Measurements from ENCODE around the gene KANSL1.

DNA sequence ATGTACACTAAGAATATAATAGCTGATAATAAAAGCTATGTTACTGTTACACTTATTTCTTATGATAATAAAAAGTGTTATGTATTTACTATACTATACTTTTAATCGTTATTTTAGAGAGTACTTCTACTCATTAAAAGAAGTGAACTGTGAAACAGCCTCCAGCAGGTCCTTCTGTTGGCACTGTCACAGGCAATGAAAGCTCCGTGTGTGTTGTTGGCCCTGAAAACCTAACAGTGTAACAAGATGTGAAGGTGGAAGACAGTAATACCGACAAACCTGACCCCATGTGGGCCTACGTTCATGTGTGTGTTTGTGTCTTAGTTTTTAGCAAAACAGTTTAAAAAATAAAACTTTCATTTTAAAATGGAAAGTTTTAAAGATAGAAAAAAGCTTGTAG, 102.4 kb downstream of the KANSL1 start:
- TF ChIP-seq, protein P1, sequence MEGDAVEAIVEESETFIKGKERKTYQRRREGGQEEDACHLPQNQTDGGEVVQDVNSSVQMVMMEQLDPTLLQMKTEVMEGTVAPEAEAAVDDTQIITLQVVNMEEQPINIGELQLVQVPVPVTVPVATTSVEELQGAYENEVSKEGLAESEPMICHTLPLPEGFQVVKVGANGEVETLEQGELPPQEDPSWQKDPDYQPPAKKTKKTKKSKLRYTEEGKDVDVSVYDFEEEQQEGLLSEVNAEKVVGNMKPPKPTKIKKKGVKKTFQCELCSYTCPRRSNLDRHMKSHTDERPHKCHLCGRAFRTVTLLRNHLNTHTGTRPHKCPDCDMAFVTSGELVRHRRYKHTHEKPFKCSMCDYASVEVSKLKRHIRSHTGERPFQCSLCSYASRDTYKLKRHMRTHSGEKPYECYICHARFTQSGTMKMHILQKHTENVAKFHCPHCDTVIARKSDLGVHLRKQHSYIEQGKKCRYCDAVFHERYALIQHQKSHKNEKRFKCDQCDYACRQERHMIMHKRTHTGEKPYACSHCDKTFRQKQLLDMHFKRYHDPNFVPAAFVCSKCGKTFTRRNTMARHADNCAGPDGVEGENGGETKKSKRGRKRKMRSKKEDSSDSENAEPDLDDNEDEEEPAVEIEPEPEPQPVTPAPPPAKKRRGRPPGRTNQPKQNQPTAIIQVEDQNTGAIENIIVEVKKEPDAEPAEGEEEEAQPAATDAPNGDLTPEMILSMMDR (IDR thresholded peaks at IDR 0.05) = no peak
- no peak for TF ChIP-seq POLR2A (IDR thresholded peaks at IDR 0.05)
